SJCRH30 (cell line): ENCODE measurements around the gene SIRT6. TPM values are rescaled to one million over a fixed set of nuclear protein-coding genes. Genes with fewer than 3 reads are reported as not detected.
"Not testable (repeated sequence)": the region's sequence is repeated elsewhere in the genome, so short reads cannot be mapped to it uniquely, and the experiment has no call there.

Experiments
- DNase-seq, 2 experiments: peaks; one replicate each; pipeline ENCODE4 v3.0.0-alpha.2; 2015 to 2020
- H3K27ac ChIP-seq: fragments of 250-450 bp; sonication (Bioruptor Pico); 2 replicates; pipeline ENCODE4 v1.5.1; 2020; ENCODE audit warnings: mild to moderate bottlenecking, moderate library complexity
- H3K27me3 ChIP-seq: fragments of 250-450 bp; sonication (Bioruptor Pico); 2 replicates; pipeline ENCODE4 v1.5.1; 2020; ENCODE audit warnings: mild to moderate bottlenecking, moderate library complexity
- H3K36me3 ChIP-seq: fragments of 250-450 bp; sonication (Bioruptor Pico); 2 replicates; pipeline ENCODE4 v1.5.1; 2020; ENCODE audit warnings: mild to moderate bottlenecking, moderate library complexity
- H3K4me1 ChIP-seq: fragments of 250-450 bp; sonication (Bioruptor Pico); 2 replicates; pipeline ENCODE4 v1.5.1; 2020; ENCODE audit warnings: mild to moderate bottlenecking, moderate library complexity
- H3K4me3 ChIP-seq: fragments of 250-450 bp; sonication (Bioruptor Pico); 2 replicates; pipeline ENCODE4 v1.5.1; 2020; ENCODE audit warnings: mild to moderate bottlenecking, moderate library complexity
- H3K9me3 ChIP-seq: fragments of 250-450 bp; sonication (Bioruptor Pico); replicated peaks from 2 replicates; pipeline ENCODE4 v1.5.1; 2020; ENCODE audit warnings: mild to moderate bottlenecking, moderate library complexity
- total RNA-seq: library from RNA; depleted of rRNA; stranded (reverse); fragments of >200 nt; shearing (Covaris generic); gene quantifications from 2 replicates; pipeline ENCODE4 v1.2.3, GENCODE V29; 2014; rRNA removed

Gene SIRT6
- total RNA-seq, 1 experiment from 2014 or later: 11.3 TPM

DNA sequence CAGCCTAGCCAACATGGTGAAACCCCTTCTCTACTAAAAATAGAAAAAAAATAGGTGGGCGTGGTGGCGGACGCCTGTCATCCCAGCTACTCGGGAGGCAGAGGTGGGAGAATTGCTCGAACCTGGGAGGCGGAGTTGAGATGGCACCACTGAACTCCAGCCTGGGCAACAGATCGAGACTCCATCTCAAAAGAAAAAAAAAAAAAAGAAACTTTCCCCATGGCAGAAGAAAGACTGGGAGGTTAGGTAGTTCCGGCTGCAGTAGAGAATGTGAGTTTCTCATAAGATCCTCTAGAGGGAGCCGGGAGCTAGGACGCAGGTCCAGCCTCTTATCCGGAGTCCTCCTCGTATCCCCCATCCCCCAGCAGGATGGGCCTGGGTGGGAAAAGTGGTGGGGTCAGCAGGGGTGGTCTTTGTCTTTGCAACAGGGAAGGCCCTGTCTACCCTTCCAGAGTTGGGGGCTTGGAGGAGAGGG is 42.1 kb downstream of the SIRT6 start:
- H3K4me3 ChIP-seq: no peak overlapping the region

DNA sequence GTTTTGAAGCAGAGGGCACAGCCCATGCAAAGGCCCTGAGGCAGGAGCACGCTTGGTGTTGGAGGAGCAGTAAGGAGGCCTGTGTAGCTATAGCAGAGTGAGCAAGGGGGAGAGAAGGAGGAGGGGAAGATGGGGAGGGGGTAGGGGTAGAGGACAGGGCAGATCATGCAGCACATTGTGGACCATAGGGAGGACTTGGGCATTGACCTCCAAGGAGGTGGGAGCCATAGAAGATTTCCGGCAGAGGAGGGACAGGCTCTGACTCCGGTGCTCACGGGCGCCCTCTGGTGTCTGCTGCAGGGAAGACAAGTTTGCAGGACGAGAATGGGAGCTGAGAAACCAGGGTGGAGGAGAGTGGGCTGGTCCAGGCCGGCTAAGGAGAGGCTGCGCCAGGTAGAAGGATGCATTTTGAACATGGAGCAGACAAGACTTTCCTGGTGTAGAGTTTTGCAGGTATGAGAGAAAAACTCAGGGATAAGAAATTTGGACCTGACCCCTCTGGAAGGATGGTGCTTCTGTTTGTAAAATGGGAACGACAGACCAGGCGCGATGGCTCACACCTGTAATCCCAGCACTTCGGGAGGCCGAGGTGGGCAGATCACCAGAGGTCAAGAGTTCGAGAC is 42.6 kb downstream of the SIRT6 start:
- H3K27me3 ChIP-seq: peaks cover 5% of the 10 kb centered on the region; the same call in 1 of the 2 replicates
- H3K27ac ChIP-seq: no peak overlapping the region
- no peak overlapping the region for H3K4me3 ChIP-seq
- H3K36me3 ChIP-seq: no peaks in the 10 kb centered on the region
- H3K4me1 ChIP-seq: no peaks in the 10 kb centered on the region
- H3K9me3 ChIP-seq: no peaks in the 10 kb centered on the region
- peak; percentile 72 to 82 for DNase-seq

More for the DNA sequence above, 42.1 kb downstream of the SIRT6 start:
- Histone ChIP-seq H3K4me1 (no peaks in the 10 kb centered on the region), H3K36me3 (no peaks in the 10 kb centered on the region), H3K9me3 (no peaks in the 10 kb centered on the region), H3K27me3 (peaks cover 6% of the 10 kb centered on the region; the same call in 1 of the 2 replicates), H3K27ac (no peak overlapping the region)
- peak; percentile 47 to 73 for DNase-seq

DNA sequence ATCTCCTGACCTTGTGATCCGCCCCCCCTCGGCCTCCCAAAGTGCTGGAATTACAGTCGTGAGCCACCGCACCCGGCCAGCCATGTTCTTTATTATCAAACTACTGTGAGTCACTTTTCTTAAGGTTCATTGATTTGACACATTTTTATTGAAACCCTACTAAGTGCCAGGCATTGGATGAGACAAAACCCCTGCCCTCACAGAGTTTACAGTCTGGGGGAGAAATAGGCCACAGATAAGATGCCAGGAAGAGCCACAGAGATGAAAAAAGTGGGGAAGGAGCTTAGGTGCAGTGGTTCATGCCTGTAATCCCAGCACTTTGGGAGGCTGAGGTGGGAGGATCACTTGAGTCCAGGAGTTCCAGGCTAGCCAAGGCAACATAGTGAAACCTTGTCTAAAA is 43.9 kb downstream of the SIRT6 start:
- no peaks in the 10 kb centered on the region for H3K4me1 ChIP-seq
- no peaks in the 10 kb centered on the region for H3K9me3 ChIP-seq
- no peak overlapping the region for H3K4me3 ChIP-seq
- no peaks in the 10 kb centered on the region for H3K36me3 ChIP-seq
- no peak for DNase-seq
- H3K27ac ChIP-seq: no peak overlapping the region
- peaks cover 3% of the 10 kb centered on the region; the same call in 1 of the 2 replicates for H3K27me3 ChIP-seq

DNA sequence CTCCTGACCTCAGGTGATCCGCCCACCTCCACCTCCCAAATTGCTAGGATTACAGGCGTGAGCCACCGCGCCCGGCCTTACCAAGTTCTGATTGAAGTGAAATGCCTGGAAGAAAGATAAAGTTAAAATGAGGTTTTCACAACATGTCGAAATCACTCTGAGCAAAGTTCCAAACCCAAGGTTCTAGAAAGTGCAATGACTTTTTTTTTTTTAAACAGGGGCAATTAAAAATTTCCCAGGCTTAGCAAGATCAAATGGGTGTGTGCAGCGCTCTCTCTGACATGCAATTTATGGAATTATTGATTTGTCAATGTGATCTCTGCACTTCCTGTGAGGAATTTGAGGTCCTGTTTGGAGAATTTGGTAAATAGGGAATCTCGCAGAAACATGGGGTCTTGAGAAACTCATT is 45.7 kb downstream of the SIRT6 start:
- no peak overlapping the region for H3K4me3 ChIP-seq
- no peak overlapping the region for H3K27ac ChIP-seq
- no peaks in the 10 kb centered on the region for H3K36me3 ChIP-seq
- no peaks in the 10 kb centered on the region; the same call in 1 of the 2 replicates for H3K27me3 ChIP-seq
- H3K4me1 ChIP-seq: 0 out of 2 replicates have a peak, but pooled peaks cover 5% of the 10 kb centered on the region
- H3K9me3 ChIP-seq: no peaks in the 10 kb centered on the region
- DNase-seq: no peak

DNA sequence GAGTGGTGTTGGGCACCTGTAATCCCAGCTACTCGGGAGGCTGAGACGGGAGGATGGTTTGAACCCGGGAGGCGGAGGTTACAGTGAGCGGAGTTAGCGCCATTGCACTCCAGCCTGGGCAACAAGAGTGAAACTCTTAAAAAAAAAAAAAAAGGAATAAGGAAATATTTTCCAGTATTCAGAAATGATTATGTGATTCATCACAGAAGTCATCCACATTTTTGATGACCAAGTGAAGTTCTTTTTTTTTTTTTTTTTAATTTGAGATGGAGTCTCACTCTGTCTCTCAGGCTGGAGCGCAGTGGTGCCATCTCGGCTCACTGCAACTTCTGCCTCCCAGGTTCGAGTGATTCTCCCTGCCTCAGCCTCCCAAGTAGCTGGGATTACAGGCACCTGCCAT is 47.0 kb downstream of the SIRT6 start:
- DNase-seq, H3K27ac ChIP-seq, H3K36me3 ChIP-seq, H3K27me3 ChIP-seq, H3K4me3 ChIP-seq, H3K9me3 ChIP-seq: not testable (repeated sequence)
- peaks cover 16% of the 10 kb centered on the region for H3K4me1 ChIP-seq

DNA sequence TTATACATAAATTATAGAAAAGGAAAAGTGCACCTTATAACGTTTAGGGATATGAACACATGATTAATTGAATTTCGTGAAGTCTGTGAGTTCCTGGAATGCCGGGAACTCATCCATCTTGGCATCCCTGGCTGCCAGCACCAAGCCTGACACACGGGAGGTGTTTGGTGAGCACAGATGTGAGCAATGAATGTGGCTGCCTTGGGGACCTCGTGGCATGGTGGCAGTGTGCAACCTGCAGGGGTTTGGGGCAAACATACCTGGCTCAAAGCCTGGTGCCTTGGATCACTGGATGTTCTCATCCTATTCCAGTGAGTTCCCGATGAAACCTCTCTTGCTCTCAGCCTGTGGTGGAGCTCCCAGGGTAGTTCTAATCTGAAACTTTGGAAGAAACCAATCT is 48.0 kb downstream of the SIRT6 start:
- no peak for DNase-seq
- H3K4me3 ChIP-seq: no peak overlapping the region
- no peak overlapping the region for H3K27ac ChIP-seq
- no peaks in the 10 kb centered on the region for H3K36me3 ChIP-seq
- no peaks in the 10 kb centered on the region for H3K9me3 ChIP-seq
- H3K4me1 ChIP-seq: peaks cover 17% of the 10 kb centered on the region
- no peaks in the 10 kb centered on the region for H3K27me3 ChIP-seq

DNA sequence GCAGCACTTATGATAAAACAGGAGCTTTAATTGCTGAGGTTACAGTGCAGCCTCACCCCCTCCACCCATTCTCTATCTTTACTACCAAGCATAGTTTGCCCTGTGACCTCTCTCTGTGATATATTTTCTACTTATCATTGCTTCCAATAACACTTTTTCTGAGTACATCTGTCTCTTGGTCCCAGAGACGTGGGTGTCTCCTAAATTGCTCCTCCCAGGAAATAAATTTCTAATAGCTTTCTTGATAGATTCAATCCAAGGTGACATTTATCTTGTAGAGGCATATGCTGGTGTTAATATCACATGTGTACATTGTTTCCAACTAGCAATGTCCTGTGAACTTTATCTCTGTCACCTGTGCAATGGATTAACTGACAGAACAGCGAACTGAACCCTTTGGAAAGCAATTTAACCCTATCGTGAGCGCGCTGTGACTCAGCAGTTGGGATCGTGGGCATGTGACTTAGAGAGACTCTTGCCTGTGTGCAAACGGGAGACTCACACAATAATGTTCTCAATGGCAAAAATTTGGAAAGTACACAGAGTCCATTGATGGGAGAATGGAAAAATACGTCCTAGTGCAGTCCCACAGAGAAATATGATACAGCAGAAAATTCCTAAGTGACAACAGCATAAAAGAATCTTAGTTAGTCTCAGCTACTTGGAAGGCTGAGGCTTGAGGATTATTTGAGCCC is 51.5 kb downstream of the SIRT6 start:
- H3K9me3 ChIP-seq: no peaks in the 10 kb centered on the region
- peak; percentile 69 to 82 for DNase-seq
- H3K36me3 ChIP-seq: no peaks in the 10 kb centered on the region
- H3K27me3 ChIP-seq: no peaks in the 10 kb centered on the region
- peak overlapping the region; percentile 88 for H3K27ac ChIP-seq
- peak overlapping the region; percentile 14 for H3K4me3 ChIP-seq
- peaks cover 17% of the 10 kb centered on the region for H3K4me1 ChIP-seq

DNA sequence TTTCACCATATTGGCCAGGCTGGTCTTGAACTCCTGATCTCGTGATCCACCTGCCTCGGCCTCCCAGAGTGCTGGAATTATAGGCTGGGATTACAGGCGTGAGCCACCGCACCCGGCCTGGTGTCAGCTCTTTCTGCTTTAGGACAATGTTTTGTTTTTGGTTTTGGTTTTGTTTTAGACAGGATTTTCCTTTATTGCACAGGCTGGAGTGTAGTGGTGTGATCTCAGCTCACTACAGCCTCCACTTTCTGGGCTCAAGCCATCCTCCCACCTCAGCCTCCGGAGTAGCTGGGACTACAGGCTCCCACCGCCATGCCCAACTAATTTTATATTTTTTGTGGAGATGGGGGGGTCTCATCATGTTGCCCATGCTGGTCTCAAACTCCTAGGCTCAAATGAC is 53.3 kb downstream of the SIRT6 start:
- not testable (repeated sequence) for H3K4me3 ChIP-seq, DNase-seq, H3K27me3 ChIP-seq, H3K36me3 ChIP-seq, H3K27ac ChIP-seq, H3K9me3 ChIP-seq
- peaks cover 17% of the 10 kb centered on the region for H3K4me1 ChIP-seq

DNA sequence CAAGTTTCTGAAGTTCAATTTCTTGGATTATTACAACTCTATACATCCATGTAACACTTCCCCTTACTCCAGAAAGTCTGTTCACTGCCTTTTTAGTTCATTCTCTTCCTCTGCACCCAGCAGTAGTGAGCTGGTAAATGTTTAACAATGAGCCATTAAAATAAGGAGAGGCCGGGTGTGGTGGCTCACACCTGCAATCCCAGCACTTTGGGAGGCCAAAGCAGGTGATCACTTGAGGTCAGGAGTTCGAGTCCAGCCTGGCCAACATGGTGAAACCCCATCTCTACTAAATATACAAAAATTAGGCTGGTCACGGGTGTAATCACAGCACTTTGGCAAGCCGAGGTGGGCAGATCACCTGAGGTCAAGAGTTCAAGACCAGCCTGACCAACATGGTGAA is 55.0 kb downstream of the SIRT6 start:
- not testable (repeated sequence) for H3K27ac ChIP-seq, DNase-seq, H3K4me3 ChIP-seq, H3K27me3 ChIP-seq, H3K9me3 ChIP-seq, H3K36me3 ChIP-seq
- H3K4me1 ChIP-seq: peaks cover 17% of the 10 kb centered on the region

DNA sequence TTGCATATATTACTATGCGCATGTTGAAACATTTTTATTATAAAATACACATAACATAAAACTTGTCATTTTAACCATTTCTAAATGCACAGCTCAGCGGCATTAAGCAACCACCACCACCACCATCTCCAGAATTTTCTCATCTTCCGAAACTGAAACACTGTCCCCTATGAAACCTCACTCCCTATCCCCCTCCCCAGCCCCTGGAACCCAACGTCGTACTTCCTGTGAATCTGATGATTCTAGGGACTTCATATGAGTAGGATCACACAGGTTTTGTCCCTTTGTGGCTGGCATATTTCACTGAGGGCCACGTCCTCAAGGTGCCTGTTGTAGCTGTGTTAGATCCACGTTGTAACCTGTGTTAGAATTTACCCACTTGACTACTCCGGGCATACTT is 57.7 kb downstream of the SIRT6 start:
- H3K27ac ChIP-seq: peak overlapping the region; percentile 49
- H3K9me3 ChIP-seq: no peaks in the 10 kb centered on the region
- H3K27me3 ChIP-seq: no peaks in the 10 kb centered on the region
- H3K4me1 ChIP-seq: no peaks in the 10 kb centered on the region; the same call in 1 of the 2 replicates
- no peaks in the 10 kb centered on the region for H3K36me3 ChIP-seq
- H3K4me3 ChIP-seq: peak overlapping the region; percentile 80
- DNase-seq: peak in 1 of 2 experiments; percentile 30

Other genes with a start within 250 kb of the SIRT6 start
- 0.79 and 1.1 TPM in 2 replicates for gene NMRK2, start 249.5 kb downstream of the SIRT6 start, total RNA-seq
- 39.1 and 41.9 TPM in 2 replicates for gene DAPK3, start 211.5 kb downstream of the SIRT6 start, total RNA-seq
- gene EEF2, start 197.1 kb downstream of the SIRT6 start, total RNA-seq: 1,658 and 1,674 TPM in 2 replicates
- 32.8 and 35.1 TPM in 2 replicates for gene PIAS4, start 174.8 kb downstream of the SIRT6 start, total RNA-seq
- 8.2 and 8.6 TPM in 2 replicates for gene ZBTB7A, start 115.7 kb downstream of the SIRT6 start, total RNA-seq
- gene MAP2K2, start 58.4 kb downstream of the SIRT6 start, total RNA-seq: 118 and 122 TPM in 2 replicates
- gene CREB3L3, start 28.9 kb downstream of the SIRT6 start, total RNA-seq: not detected in 2 replicates
- gene ANKRD24, start 126 bp upstream of the SIRT6 start, total RNA-seq: 0.05 and 0.45 TPM in 2 replicates
- not detected in 2 replicates for gene EBI3, start 47.0 kb upstream of the SIRT6 start, total RNA-seq
- 14.5 and 14.7 TPM in 2 replicates for gene YJU2, start 64.5 kb upstream of the SIRT6 start, total RNA-seq
- 97.9 and 101 TPM in 2 replicates for gene SHD, start 96.7 kb upstream of the SIRT6 start, total RNA-seq
- 0.30 and 1.5 TPM in 2 replicates for gene TMIGD2, start 119.8 kb upstream of the SIRT6 start, total RNA-seq
- 23.5 and 24.7 TPM in 2 replicates for gene FSD1, start 122.0 kb upstream of the SIRT6 start, total RNA-seq
- gene STAP2, start 156.3 kb upstream of the SIRT6 start, total RNA-seq: 9.7 and 11.9 TPM in 2 replicates
- gene MPND, start 161.0 kb upstream of the SIRT6 start, total RNA-seq: 3.8 and 8.3 TPM in 2 replicates
- 56.9 and 60.0 TPM in 2 replicates for gene SH3GL1, start 218.0 kb upstream of the SIRT6 start, total RNA-seq
- gene CHAF1A, start 220.1 kb upstream of the SIRT6 start, total RNA-seq: 44.2 and 54.6 TPM in 2 replicates